Osteoblast (primary cell): ENCODE data around the gene N4BP3. TPM values are rescaled to one million over a fixed set of nuclear protein-coding genes. Genes with fewer than 3 reads are reported as not detected.
A peak's percentile ranks its signal among the peaks of the same experiment; 100 is the strongest.
"Not testable (repeated sequence)": the region's sequence is repeated elsewhere in the genome, so short reads cannot be mapped to it uniquely, and the experiment has no call there.

ENCODE experiments used
- DNase-seq: peaks from one replicate; pipeline ENCODE4 v3.0.0; 2011; ENCODE audit warnings: low spot score, mixed read lengths; ENCODE audit not compliant: insufficient read length; ENCODE audit errors: missing footprints
- H2AFZ ChIP-seq: 2 replicates; pipeline ENCODE4 v1.6.0; 2011; ENCODE audit warnings: mild to moderate bottlenecking, low read length
- H3K27ac ChIP-seq: 2 replicates; pipeline ENCODE4 v1.5.1; 2011; ENCODE audit warnings: mild to moderate bottlenecking, low read depth, low read length, moderate library complexity
- H3K27me3 ChIP-seq: 2 replicates; pipeline ENCODE4 v1.6.0; 2012; ENCODE audit warnings: mild to moderate bottlenecking, control low read depth, inconsistent platforms, low read length, moderate library complexity; ENCODE audit not compliant: insufficient read depth
- H3K36me3 ChIP-seq: 2 replicates; pipeline ENCODE4 v1.5.1; 2011; ENCODE audit warnings: mild to moderate bottlenecking, low read length, control low read depth, moderate library complexity; ENCODE audit not compliant: insufficient read depth
- H3K4me1 ChIP-seq: 2 replicates; pipeline ENCODE4 v1.5.1; 2011; ENCODE audit warnings: mild to moderate bottlenecking, low read length, control low read depth, moderate library complexity; ENCODE audit not compliant: insufficient read depth
- H3K4me2 ChIP-seq: 2 replicates; pipeline ENCODE4 v1.6.0; 2011; ENCODE audit warnings: mild to moderate bottlenecking, low read length; ENCODE audit not compliant: insufficient read depth
- H3K4me3 ChIP-seq: fragments of 200-600 bp; sonication (generic); 3 replicates; pipeline ENCODE4 v1.5.1; 2012; ENCODE audit warnings: mild to moderate bottlenecking, low read length, inconsistent platforms; ENCODE audit not compliant: insufficient read depth
- H3K79me2 ChIP-seq: 2 replicates; pipeline ENCODE4 v1.6.0; 2012; ENCODE audit warnings: mild to moderate bottlenecking, low read length, control low read depth, inconsistent platforms; ENCODE audit not compliant: insufficient read depth
- H3K9me3 ChIP-seq: 2 replicates; pipeline ENCODE4 v1.5.1; 2011; ENCODE audit warnings: low read depth, low read length, control low read depth
- H4K20me1 ChIP-seq: 2 replicates; pipeline ENCODE4 v1.6.0; 2012; ENCODE audit warnings: mild to moderate bottlenecking, low read length, control low read depth; ENCODE audit not compliant: insufficient read depth
- total RNA-seq: library from RNA; depleted of rRNA; stranded (reverse); fragments of >200 nt; gene quantifications from 2 replicates; pipeline ENCODE4 v1.2.3, GENCODE V29; 2012
- TF ChIP-seq, protein P1 (sequence below): IDR thresholded peaks from 2 replicates; pipeline ENCODE4 v1.5.1; 2011; ENCODE audit warnings: mild to moderate bottlenecking, low read depth, low read length, moderate library complexity; ENCODE audit errors: extremely low read depth

The N4BP3 gene
- total RNA-seq, 1 donor, result under 0.01 TPM

DNA sequence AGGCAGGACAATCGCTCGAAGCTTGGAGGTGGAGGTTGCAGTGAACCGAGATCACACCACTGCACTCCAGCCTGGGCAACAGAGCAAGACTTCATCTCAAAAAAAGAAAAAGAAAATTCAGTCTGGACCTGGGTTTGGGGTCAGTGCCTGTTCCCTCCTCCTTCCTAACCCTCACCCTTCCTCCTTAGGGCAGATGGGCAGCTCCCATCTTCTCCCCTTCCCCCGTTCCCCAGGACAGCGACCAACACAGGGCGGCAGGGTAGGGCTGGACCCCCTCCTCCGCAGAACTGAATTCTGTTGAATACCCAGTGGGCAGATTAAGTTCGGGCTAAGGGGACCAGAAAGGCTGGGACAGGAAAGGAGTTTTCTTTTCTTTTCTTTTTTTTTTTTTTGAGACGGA, 16.0 kb downstream of the N4BP3 start:
- Histone ChIP-seq H3K4me3 (no peak overlapping the region), H3K27ac (no peak overlapping the region), H3K27me3 (no peaks in the 10 kb centered on the region), H3K4me2 (no peak overlapping the region), H4K20me1 (peaks cover 3% of the 10 kb centered on the region), H3K36me3 (no peaks in the 10 kb centered on the region), H3K9me3 (no peaks in the 10 kb centered on the region), H3K4me1 (peaks cover 5% of the 10 kb centered on the region), H2AFZ (no peak overlapping the region), H3K79me2 (peaks cover 10% of the 10 kb centered on the region)
- peak; percentile 46 for DNase-seq
- TF ChIP-seq, protein P1, sequence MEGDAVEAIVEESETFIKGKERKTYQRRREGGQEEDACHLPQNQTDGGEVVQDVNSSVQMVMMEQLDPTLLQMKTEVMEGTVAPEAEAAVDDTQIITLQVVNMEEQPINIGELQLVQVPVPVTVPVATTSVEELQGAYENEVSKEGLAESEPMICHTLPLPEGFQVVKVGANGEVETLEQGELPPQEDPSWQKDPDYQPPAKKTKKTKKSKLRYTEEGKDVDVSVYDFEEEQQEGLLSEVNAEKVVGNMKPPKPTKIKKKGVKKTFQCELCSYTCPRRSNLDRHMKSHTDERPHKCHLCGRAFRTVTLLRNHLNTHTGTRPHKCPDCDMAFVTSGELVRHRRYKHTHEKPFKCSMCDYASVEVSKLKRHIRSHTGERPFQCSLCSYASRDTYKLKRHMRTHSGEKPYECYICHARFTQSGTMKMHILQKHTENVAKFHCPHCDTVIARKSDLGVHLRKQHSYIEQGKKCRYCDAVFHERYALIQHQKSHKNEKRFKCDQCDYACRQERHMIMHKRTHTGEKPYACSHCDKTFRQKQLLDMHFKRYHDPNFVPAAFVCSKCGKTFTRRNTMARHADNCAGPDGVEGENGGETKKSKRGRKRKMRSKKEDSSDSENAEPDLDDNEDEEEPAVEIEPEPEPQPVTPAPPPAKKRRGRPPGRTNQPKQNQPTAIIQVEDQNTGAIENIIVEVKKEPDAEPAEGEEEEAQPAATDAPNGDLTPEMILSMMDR, result no peak

DNA sequence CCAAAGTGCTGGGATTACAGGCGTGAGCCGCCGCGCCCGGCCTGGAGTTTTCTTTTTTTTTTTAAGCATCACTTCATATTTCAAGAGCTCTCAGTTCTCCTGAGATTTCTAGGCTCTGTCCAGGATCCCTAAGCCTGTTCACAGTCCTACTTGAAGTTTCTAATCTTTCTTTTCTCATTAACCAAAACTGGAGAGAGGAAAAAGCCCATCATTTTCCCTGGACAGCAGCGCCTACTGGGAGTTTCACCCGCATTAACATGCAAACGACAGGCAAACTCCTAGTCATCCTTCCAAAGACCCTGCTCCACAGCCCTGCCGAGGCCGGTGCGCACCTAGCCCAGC, 16.9 kb downstream of the N4BP3 start:
- H3K36me3 ChIP-seq, H4K20me1 ChIP-seq, H3K79me2 ChIP-seq, H3K9me3 ChIP-seq, H3K27me3 ChIP-seq, H3K4me1 ChIP-seq: not testable (repeated sequence)
- Histone ChIP-seq H3K4me3 (peak overlapping the region; percentile 91), H3K4me2 (peak overlapping the region; percentile 92), H3K27ac (peak overlapping the region; percentile 33), H2AFZ (peak overlapping the region; percentile 84)
- DNase-seq, result peak; percentile 86

DNA sequence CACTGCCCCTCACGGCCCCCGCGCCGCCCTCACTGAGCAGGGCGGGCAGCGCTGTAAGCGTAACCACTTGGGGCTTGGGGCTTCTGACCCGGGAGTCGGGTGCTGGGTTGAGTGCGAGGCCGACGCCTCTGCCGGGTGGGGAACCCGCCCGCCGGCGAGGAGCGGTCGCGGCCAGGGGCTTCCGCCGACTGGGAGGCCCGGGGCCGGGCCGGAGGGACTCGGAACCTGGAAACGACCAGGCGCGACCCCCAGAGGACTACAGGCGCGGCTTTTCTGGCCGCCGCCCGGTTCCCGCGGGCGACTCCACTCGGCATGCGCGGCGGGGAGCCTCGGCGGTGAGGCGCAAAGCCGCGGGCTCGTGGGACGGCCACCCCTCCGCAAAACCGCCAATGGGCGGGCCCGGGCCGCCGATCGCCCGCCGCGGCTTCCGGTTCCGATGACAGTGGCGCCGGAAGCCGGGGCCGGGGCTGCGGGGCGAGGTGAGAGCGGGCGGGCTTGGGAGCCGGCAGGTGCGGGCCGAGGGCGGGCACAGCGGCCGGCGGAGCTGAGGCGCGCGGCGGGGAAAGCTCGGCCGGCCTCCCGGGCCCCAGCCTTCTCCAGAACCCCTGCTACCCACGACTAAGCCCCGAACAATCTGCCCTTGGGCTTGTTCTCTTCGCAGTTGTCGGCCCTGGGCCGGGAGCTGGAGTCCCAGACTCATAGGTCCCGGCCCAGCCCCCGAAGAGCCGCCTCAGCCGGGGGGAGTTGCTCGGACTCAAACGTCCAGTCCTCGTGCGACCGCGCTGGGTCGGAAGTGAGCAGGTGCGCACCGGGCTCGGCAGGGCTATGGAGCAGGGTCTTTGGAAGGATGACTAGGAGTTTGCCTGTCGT, 17.5 kb downstream of the N4BP3 start, which contains the start of gene RMND5B:
Gene RMND5B, plus strand, starts transcription at position 439 of the 870 bp plus-strand sequence. CDS start 7,106 bp downstream, outside the sequence.
- Histone ChIP-seq H3K27ac (peak within 1 kb of the TSS; percentile 33), H3K4me2 (peak within 1 kb of the TSS; percentile 92), H3K36me3 (peaks cover under 1% of the 10 kb centered on the region), H4K20me1 (peaks cover 6% of the 10 kb centered on the region), H2AFZ (peak within 1 kb of the TSS; percentile 89), H3K9me3 (no peaks in the 10 kb centered on the region), H3K4me1 (peaks cover 5% of the 10 kb centered on the region), H3K4me3 (peak within 1 kb of the TSS; percentile 91), H3K27me3 (no peaks in the 10 kb centered on the region), H3K79me2 (peaks cover 13% of the 10 kb centered on the region)
- TF ChIP-seq, protein P1, result no peak
- peak; percentile 99 for DNase-seq

DNA sequence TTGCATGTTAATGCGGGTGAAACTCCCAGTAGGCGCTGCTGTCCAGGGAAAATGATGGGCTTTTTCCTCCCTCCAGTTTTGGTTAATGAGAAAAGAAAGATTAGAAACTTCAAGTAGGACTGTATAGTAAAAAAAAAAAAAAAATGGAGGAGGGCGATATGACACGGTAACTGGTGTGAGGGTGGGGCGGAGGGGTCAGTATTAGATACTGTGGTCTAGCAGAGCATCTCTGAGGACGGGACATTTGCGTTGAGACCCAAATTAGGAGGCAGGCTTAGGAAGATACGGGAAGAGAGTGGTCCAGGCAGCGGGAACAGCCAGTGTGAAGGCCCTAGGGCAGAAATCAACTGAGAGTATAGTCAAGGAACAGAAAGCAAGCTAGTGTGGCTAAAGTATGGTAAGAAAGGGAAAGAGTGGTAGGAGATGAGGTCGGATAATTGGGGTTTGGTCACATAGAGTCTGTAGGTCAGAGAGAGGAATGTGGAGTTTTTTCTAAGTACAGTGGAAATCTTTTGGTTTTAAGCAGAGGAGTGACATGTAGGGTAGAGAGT, 18.2 kb downstream of the N4BP3 start:
- peak overlapping the region; percentile 92 for H3K4me2 ChIP-seq
- peak overlapping the region; percentile 23 for H3K27ac ChIP-seq
- H3K79me2 ChIP-seq, result peaks cover 19% of the 10 kb centered on the region
- H4K20me1 ChIP-seq, result peaks cover 6% of the 10 kb centered on the region
- H3K4me1 ChIP-seq, result peaks cover 5% of the 10 kb centered on the region
- no peaks in the 10 kb centered on the region for H3K9me3 ChIP-seq
- H3K27me3 ChIP-seq, result no peaks in the 10 kb centered on the region
- DNase-seq, result peak; percentile 74
- TF ChIP-seq, protein P1, result no peak
- H3K36me3 ChIP-seq, result peaks cover 6% of the 10 kb centered on the region
- peak overlapping the region; percentile 91 for H3K4me3 ChIP-seq
- peak overlapping the region; percentile 89 for H2AFZ ChIP-seq
